ENCODE measurements around the gene ABI3.

Gene ABI3

GRCh38 chr17:49197346-49197998, 13.0 kb upstream of the ABI3 start:
- no peak for DNase-seq

- DNase-seq = no peak
Measured at GRCh38 chr17:49198211-49198610, 12.3 kb upstream of the ABI3 start.

- DNase-seq = no peak
Measured at GRCh38 chr17:49200423-49201083, 10.0 kb upstream of the ABI3 start.

GRCh38 chr17:49201481-49201927, 9.0 kb upstream of the ABI3 start:
- no peak for DNase-seq

- no peak for DNase-seq
Measured at GRCh38 chr17:49203796-49204195, 6.7 kb upstream of the ABI3 start.

GRCh38 chr17:49204516-49204915, 6.0 kb upstream of the ABI3 start:
- DNase-seq = no peak

- no peak for DNase-seq
Measured at GRCh38 chr17:49209061-49209571, 1.4 kb upstream of the ABI3 start.

GRCh38 chr17:49213399-49213798, 2.9 kb downstream of the ABI3 start:
- no peak for DNase-seq

GRCh38 chr17:49213847-49214246, 3.3 kb downstream of the ABI3 start:
- no peak for DNase-seq

- no peak for DNase-seq
Measured at GRCh38 chr17:49214676-49215360, 4.3 kb downstream of the ABI3 start.

- no peak for DNase-seq
Measured at GRCh38 chr17:49216482-49216881, 6.0 kb downstream of the ABI3 start.

- DNase-seq = peak in 7 of 14 donors; percentile 15 to 54 (median 26)
Measured at GRCh38 chr17:49216953-49217650, 6.6 kb downstream of the ABI3 start.

GRCh38 chr17:49217651-49218413, 7.3 kb downstream of the ABI3 start:
- peak in 10 of 14 donors; percentile 13 to 65 (median 44) for DNase-seq

- peak in 6 of 14 donors; percentile 15 to 55 (median 43) for DNase-seq
Measured at GRCh38 chr17:49218941-49219913, 8.7 kb downstream of the ABI3 start.

GRCh38 chr17:49219987-49220386, 9.5 kb downstream of the ABI3 start:
- no peak for DNase-seq

- no peak for DNase-seq
Measured at GRCh38 chr17:49223168-49223516, 12.6 kb downstream of the ABI3 start.

GRCh38 chr17:49223517-49224197, 13.2 kb downstream of the ABI3 start:
- DNase-seq = peak in 5 of 14 donors; percentile 10 to 49 (median 32)

- DNase-seq = no peak
Measured at GRCh38 chr17:49224198-49224996, 13.9 kb downstream of the ABI3 start.

GRCh38 chr17:49224997-49225337, 14.5 kb downstream of the ABI3 start:
- DNase-seq = no peak

Measured in C1 segment of cervical spinal cord (tissue), 14 donors.